Gastrocnemius medialis (tissue), 4 donors: ENCODE results near the gene DNMT1.

ENCODE experiments used
- CTCF ChIP-seq, 5 experiments: fragments of 450-650 bp in 3 of 5; fragments of 200-600 bp in 2 of 5; sonication (generic) in 2 of 5; IDR thresholded peaks in 4 of 5; conservative IDR thresholded peaks in 1 of 5; 1 replicate in 4 of 5; 2 replicates in 1 of 5; pipeline ENCODE4 v1.5.1; 2016 to 2019; ENCODE audit warnings: antibody characterized with exemption in 5 of 5, mild to moderate bottlenecking in 3 of 5, moderate library complexity in 3 of 5
- POLR2A ChIP-seq, 2 donors: fragments of 450-650 bp; IDR thresholded peaks; one replicate each; pipeline ENCODE4 v1.6.1; 2017; ENCODE audit warnings: antibody characterized with exemption in 2 of 2, mild to moderate bottlenecking in 2 of 2, moderate library complexity in 2 of 2

- no peak for TF ChIP-seq CTCF (IDR thresholded peaks at IDR 0.05 in 4 of 5, conservative IDR thresholded peaks at IDR 0.05 in 1 of 5)
- TF ChIP-seq POLR2A (IDR thresholded peaks at IDR 0.05): no peak
These were observed 21.2 kb downstream of the DNMT1 start for GRCh38 chr19:10173527-10173926.
